LNCaP clone FGC (cell line): ENCODE results near the gene GABRR2.
"Not testable (repeated sequence)": the region's sequence is repeated elsewhere in the genome, so short reads cannot be mapped to it uniquely, and the experiment has no call there.

Experiments used
- DNase-seq: peaks from one replicate; pipeline ENCODE4 v3.0.0-alpha.2; 2011; ENCODE audit warnings: low read depth
- H3K4me3 ChIP-seq: 2 replicates; pipeline ENCODE4 v1.5.1; 2011; ENCODE audit warnings: mild to moderate bottlenecking, low read depth, low read length, control low read depth
- TF ChIP-seq, protein P1 (sequence below): IDR thresholded peaks from 2 replicates; pipeline ENCODE4 v1.5.1; 2012; ENCODE audit warnings: mild to moderate bottlenecking; ENCODE audit not compliant: control insufficient read depth, insufficient read depth; ENCODE audit errors: extremely low read depth

GABRR2 gene

DNA sequence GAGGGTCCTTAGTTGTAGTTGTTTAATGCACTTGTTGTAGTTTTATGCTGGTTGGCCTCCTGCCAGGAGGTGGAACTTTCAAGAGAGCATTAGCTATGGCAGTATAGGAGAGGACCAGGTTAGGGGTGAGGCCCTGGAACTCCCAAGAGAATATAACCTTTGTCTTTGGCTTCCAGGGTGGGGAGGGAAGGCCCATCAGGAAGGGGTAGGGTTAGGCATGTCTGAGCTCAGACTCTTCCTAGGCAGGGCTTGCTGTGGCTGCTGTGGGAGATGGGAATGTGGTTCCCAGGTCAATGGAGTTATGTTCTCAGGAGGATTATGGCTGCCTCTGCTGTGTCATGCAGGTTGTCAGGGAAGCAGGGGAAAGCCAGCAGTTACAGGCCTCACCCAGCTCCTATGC is 77.9 kb downstream of the GABRR2 start:
- H3K4me3 ChIP-seq = no peak overlapping the region
- TF ChIP-seq, protein P1, sequence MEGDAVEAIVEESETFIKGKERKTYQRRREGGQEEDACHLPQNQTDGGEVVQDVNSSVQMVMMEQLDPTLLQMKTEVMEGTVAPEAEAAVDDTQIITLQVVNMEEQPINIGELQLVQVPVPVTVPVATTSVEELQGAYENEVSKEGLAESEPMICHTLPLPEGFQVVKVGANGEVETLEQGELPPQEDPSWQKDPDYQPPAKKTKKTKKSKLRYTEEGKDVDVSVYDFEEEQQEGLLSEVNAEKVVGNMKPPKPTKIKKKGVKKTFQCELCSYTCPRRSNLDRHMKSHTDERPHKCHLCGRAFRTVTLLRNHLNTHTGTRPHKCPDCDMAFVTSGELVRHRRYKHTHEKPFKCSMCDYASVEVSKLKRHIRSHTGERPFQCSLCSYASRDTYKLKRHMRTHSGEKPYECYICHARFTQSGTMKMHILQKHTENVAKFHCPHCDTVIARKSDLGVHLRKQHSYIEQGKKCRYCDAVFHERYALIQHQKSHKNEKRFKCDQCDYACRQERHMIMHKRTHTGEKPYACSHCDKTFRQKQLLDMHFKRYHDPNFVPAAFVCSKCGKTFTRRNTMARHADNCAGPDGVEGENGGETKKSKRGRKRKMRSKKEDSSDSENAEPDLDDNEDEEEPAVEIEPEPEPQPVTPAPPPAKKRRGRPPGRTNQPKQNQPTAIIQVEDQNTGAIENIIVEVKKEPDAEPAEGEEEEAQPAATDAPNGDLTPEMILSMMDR = no peak
- no peak for DNase-seq

DNA sequence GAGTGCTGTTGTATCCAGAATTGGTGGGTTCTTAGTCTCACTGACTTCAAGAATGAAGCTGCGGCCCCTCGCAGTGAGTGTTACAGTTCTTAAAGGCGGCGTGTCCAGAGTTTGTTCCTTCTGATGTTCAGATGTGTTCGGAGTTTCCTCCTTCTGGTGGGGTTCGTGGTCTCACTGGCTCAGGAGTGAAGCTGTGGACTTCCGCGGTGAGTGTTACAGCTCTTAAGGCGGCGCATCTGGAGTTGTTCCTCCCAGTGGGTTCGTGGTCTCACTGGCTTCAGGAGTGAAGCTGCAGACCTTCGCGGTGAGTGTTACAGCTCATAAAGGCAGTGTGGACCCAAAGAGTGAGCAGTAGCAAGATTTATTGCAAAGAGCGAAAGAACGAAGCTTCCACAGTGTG is 81.5 kb downstream of the GABRR2 start:
- not testable (repeated sequence) for DNase-seq, H3K4me3 ChIP-seq

DNA sequence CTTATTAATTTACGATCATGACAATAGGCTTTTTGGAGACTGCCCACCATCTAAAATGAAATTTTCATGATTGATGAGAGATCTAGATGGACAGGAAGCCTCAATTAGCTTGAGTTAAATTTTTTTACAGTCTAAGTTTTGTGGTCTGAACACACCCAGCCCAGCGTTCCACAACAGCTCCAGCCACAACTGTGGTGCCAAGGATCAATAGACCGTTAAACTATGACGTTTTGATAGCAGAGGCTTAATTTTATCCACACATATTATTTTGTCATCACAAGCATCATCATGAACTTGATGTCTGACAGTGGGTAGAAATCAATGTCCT is 92.4 kb downstream of the GABRR2 start:
- no peak overlapping the region for H3K4me3 ChIP-seq
- DNase-seq = no peak
- TF ChIP-seq, protein P1 = no peak

DNA sequence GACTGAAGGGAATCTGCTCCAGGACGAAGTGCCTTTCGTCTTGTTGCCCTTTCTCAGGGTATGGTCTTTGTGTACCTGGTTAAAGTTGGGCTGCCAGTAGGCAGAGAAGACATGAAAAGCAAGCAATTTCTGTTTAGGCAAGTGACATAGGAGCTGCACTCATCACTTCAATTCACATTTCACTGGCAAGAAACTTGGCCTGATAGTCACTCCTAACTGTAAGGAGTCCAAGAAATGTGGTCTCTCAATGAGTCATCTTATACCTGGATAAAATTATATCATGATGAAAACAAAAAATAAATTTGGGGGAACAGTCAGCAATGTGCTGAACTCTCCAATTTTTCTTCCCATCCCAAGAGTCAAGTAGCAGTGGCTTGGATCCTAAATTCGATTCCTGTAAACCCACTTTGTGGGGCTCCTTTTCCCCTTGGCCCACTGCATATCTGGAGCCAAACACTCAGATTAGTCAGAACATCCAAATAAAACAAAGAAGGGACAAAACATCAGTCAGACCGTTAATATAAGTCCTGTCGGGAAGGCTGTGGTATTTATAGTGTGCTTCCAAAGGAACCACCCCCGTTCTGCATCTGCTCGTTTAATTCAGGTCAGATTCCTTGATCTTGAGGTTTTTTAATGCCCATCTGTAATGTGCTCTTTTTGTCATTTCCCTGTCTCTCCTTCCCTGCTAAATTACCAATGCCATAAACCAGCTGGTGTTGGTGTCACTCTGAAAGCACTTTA is 93.0 kb downstream of the GABRR2 start:
- TF ChIP-seq, protein P1 = no peak
- no peak overlapping the region for H3K4me3 ChIP-seq
- no peak for DNase-seq

DNA sequence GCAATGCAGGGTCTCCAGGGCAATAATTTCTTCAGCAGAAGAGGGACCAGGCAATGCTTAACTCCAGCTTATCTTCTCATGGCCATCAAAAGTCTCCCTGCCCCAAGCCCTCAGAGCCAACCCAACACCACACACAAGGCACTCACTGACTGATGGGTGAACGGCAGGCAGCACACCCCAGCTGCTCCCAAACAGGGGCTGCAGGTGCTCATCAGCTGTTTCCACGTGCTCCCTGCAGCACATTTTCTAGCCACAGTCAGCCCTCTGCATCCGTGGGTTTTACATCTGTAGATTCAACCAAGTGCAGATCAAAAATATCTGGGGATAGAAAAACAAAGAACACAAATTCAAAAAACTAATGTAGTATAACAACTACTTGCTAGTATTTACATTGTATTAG is 94.0 kb downstream of the GABRR2 start:
- TF ChIP-seq, protein P1 = no peak
- H3K4me3 ChIP-seq = no peak overlapping the region
- no peak for DNase-seq

DNA sequence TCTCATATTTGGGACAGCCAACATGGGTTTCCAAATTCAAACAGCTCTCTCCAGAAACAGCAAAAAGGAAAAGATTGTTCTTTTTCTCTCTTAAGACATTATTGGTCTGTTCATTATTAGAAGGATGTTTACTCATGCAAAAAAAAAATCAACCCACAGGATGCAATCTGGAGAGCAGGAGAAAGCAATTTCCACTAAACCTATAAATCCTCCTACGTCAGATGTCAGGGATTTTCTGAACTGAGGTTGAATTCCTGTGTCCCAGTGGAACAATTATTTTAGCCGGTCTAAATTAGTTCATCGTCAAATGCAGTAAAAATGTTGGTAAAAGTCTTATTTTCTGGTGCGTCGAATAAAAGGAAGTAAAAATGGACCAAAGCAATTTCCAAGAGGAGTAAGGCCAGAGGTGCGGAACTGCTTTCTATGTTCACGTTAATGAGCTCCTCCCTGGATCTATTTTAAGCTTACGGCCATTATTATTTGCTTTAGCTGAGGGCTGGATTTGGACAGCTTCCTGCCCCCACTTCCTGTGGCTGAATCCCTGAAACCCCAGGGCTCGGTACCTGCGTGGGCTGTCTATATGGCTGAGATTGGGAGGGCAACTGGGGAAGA is 97.7 kb downstream of the GABRR2 start, which contains the start of gene GABRR1:
TSS of gene GABRR1 (minus strand) at position 60 of the 612 bp plus-strand sequence. CDS start at position 24, 36 bp downstream.
- DNase-seq = no peak
- H3K4me3 ChIP-seq = no peak within 1 kb of the TSS
- TF ChIP-seq, protein P1 = no peak

DNA sequence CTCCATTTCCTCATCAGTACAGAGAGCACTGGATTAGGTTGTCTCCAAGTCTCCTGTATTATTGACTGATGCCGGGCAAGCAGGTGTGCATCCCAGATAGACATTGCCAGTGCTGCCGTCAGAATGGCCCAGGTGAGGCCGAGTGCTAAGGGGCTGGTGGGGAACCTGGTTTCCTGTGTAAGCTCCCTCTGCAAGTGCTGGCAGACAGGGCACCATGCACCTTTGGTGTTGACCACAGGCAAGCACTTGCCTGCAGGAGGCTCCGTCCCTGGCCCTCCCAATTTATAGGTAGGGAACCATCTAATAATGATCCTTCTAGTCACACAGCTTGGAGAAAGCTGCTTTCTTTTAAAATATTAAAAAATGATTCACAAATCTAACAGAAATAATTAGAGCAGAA is 98.7 kb downstream of the GABRR2 start:
- H3K4me3 ChIP-seq = no peak overlapping the region
- TF ChIP-seq, protein P1 = no peak
- no peak for DNase-seq
